Measurements from ENCODE around the gene BEGAIN. TPM values are rescaled to one million over a fixed set of nuclear protein-coding genes. Genes with fewer than 3 reads are reported as not detected.

Gene BEGAIN
- total and polyA plus RNA-seq, 2 of the 8 experiments (the other 6 are each of a cell fraction or from before 2014, with no cell fraction given) = 2.9 to 3.0 TPM

- FAIRE-seq (no peak), DNase-seq (ENCODE audit: low read depth in 1 of 2, low spot score in 2 of 2) (no peak)
- Histone ChIP-seq H2AFZ (ENCODE audit: low read length) (no peak overlapping the region), H3K9ac (replicated peaks in 1 of 4; ENCODE audit: extremely low read depth in 1 of 4, low read depth in 3 of 4, low read length in 3 of 4) (no peak overlapping the region), H2BK15ac (ENCODE audit: low read length) (no peak overlapping the region), H3K23ac (ENCODE audit: insufficient read length) (no peak overlapping the region), H3K14ac (ENCODE audit: insufficient read length) (no peak overlapping the region), H3K36me3 (ENCODE audit: control insufficient read depth in 2 of 4, insufficient read depth in 4 of 4, low read length in 3 of 4) (no peaks in the 10 kb centered on the region), H2AK5ac (ENCODE audit: low read depth, low read length) (no peak overlapping the region), H4K8ac (ENCODE audit: extremely low read depth, insufficient read depth, low read length) (no peak overlapping the region), H4K5ac (ENCODE audit: insufficient read length, low read depth, low read length) (no peak overlapping the region), H3K4me3 (ENCODE audit: extremely low read depth in 1 of 4, insufficient read depth in 2 of 4, low read depth in 3 of 4, low read length in 4 of 4) (no peak overlapping the region), H3K23me2 (ENCODE audit: low read depth, low read length) (peaks cover 5% of the 10 kb centered on the region; the same call in 1 of the 2 replicates), H3K79me1 (ENCODE audit: low read depth, low read length) (no peaks in the 10 kb centered on the region), H2BK120ac (replicated peaks; ENCODE audit: low read depth, low read length) (no peak overlapping the region), H3K18ac (ENCODE audit: extremely low read depth, low read length) (no peak overlapping the region), H3K9me3 (ENCODE audit: insufficient read depth in 2 of 2, low read depth in 1 of 2, low read length in 1 of 2) (no peaks in the 10 kb centered on the region), H3K56ac (replicated peaks; ENCODE audit: insufficient read length, low read depth, low read length) (no peak overlapping the region), H2BK5ac (ENCODE audit: low read depth, low read length) (no peak overlapping the region), H3K27me3 (replicated peaks in 1 of 4; ENCODE audit: control insufficient read depth in 3 of 4, extremely low read depth in 1 of 4, insufficient read depth in 3 of 4, low read length in 3 of 4) (peaks cover 0 to 17% (median 8%) of the 10 kb centered on the region in 4 experiments; a peak in 5 of 7 replicates), H3K4me2 (ENCODE audit: insufficient read depth in 1 of 2, low read depth in 2 of 2, low read length in 2 of 2) (no peak overlapping the region), H4K20me1 (replicated peaks in 1 of 2; ENCODE audit: control insufficient read depth in 1 of 2, insufficient read depth in 2 of 2, low read length in 2 of 2) (no peaks in the 10 kb centered on the region), H3K27ac (ENCODE audit: low read depth, low read length) (no peak overlapping the region), H3K4me1 (replicated peaks in 1 of 4; ENCODE audit: control insufficient read depth in 3 of 4, insufficient read depth in 4 of 4, low read length in 3 of 4) (peaks cover 6 to 13% (median 11%) of the 10 kb centered on the region in 4 experiments), H2BK12ac (ENCODE audit: low read depth, low read length) (0 out of 2 replicates have a peak overlapping the region, but pooled peaks have one; percentile 80), H2BK20ac (ENCODE audit: low read length) (no peak overlapping the region), H3K4ac (replicated peaks; ENCODE audit: insufficient read length, low read depth, low read length) (no peak overlapping the region), H3K79me2 (ENCODE audit: control insufficient read depth in 1 of 2, insufficient read depth in 2 of 2, low read length in 2 of 2) (no peaks in the 10 kb centered on the region), H4K91ac (replicated peaks; ENCODE audit: insufficient read length, low read length) (peak overlapping the region; percentile 25)
- CTCF ChIA-PET (ENCODE audit: partially characterized antibody) = interaction anchor here (0.7 to 7.8 kb wide), 11 partner anchors 20 to 162 kb away, joined by 3 to 50 read pairs (median 4); no protein-coding TSS in a partner anchor
- WGBS, 2 experiments (ENCODE audit: extremely low coverage in 1 of 2, insufficient coverage in 1 of 2, insufficient read length in 1 of 2, insufficient replicate concordance in 2 of 2, low coverage in 1 of 2, low lambda C conversion rate in 2 of 2, missing lambda C conversion rate in 1 of 2) = 87% methylated on average over 12 of the region's 15 CpGs; no CpG with 5 or more reads in 1 of the 2 experiments
- POLR2A ChIA-PET (ENCODE audit: partially characterized antibody) = interaction anchor here (0.6 to 1.0 kb wide), 2 partner anchors 170 to 684 kb away, joined by 3 read pairs; a partner anchor contains a TSS
- TF ChIP-seq MAFK (IDR thresholded peaks at IDR 0.05; ENCODE audit: low read depth, low read length) (no peak), ATF2 (IDR thresholded peaks at IDR 0.05; ENCODE audit: low read length) (no peak), POLR2A (IDR thresholded peaks at IDR 0.05; ENCODE audit: control extremely low read depth in 1 of 2, low read depth in 2 of 2, low read length in 2 of 2) (no peak), RAD21 (IDR thresholded peaks at IDR 0.05 in 1 of 2, conservative IDR thresholded peaks at IDR 0.05 in 1 of 2; ENCODE audit: low read depth in 2 of 2, low read length in 2 of 2) (no peak), BCL11A (IDR thresholded peaks at IDR 0.05; ENCODE audit: low read depth in 2 of 2, low read length in 2 of 2) (no peak), HDAC2 (IDR thresholded peaks at IDR 0.05; ENCODE audit: borderline replicate concordance in 1 of 2, low read depth in 2 of 2, low read length in 2 of 2) (no peak), EP300 (IDR thresholded peaks at IDR 0.05; ENCODE audit: borderline replicate concordance in 1 of 2, low read depth in 2 of 2, low read length in 2 of 2) (no peak), SIN3A (conservative IDR thresholded peaks at IDR 0.05 in 1 of 2, IDR thresholded peaks at IDR 0.05 in 1 of 2; ENCODE audit: low read depth in 1 of 2, low read length in 2 of 2) (no peak), CBX8 (IDR thresholded peaks at IDR 0.05; ENCODE audit: borderline replicate concordance, low read depth, low read length) (no peak), BACH1 (IDR thresholded peaks at IDR 0.05; ENCODE audit: low read length) (no peak)
Measured at GRCh38 chr14:100544506-100545141, 42.6 kb downstream of the BEGAIN start.

Measured in H1 (cell line).